Stimulated activated CD4-positive, alpha-beta T cell treated with anti-CD3 and anti-CD28 coated beads, Interleukin-12 subunit alpha, Interleukin-12 subunit beta, amount 100 ng/mL, for 24 hours (primary cell): ENCODE data around the gene PARVG.

Experiments used
- DNase-seq, 2 experiments: peaks; one replicate each; pipeline ENCODE4 v3.0.0-alpha.2; 2020; ENCODE audit warnings: low read depth in 2 of 2

PARVG gene

GRCh38 chr22:44179989-44180705, 578 bp upstream of the PARVG start:
- no peak for DNase-seq

DNA sequence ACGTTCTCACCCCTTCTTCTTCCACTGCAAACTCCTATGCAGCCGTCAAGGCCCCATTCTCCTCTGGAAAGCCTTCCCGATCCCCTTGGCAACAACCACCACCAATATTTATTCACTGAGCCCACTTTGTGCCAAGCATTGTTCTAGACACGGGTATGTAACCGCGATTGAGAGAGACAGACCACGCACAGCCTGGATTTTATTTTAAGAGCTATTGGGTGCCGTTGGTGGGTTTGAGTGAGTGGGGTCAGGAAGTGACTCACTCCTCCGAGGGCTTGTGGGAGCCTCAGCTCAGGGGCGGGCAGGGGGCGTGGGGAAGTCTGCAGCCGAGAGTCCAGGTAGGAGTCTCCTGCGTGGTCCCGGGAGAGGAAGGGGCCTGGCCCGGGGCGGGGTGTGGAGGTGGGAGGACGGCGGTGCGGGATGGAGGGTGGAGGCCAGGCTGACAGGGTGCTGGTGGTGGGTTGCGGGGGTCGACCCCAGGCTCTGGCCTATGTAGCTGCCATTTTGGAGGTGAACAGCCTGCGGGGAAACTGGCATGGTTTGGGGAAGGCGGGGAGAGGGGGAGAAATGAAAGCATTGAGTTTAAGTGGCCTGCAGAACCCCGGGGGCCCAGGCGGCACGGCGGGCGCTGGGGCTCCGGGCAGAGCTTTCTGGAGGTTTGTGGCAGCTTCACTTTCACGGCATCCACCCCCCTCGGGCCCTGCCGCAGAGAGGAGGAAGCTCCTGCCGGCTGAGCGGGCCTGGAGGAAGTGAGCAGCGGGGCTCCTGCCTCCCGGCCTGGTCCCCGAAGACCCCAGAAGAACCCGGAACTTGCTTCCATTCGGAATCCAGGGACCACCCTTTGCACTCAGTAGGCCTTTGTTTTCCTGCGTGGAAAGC, 547 bp downstream of the PARVG start:
- DNase-seq: peak in 1 of 2 experiments; percentile 45

- peak in 1 of 2 experiments; percentile 28 for DNase-seq
Observed at GRCh38 chr22:44181912-44182587, 1.3 kb downstream of the PARVG start.

- peak in 1 of 2 experiments; percentile 34 for DNase-seq
Observed at GRCh38 chr22:44182588-44183286, 2.0 kb downstream of the PARVG start.

DNA sequence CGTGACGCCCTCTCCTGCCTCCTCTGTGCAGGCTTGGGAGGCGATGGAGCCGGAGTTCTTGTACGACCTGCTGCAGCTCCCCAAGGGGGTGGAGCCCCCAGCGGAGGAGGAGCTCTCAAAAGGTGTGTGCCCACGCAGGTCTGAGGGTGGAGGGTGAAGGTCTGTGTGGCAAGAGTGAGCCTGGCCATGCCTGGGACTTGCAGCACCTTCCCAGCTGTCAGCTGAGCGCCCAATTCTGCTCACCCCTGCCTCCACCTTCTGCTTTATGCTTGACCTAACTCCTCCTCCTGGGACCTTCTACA, 2.5 kb downstream of the PARVG start:
- no peak for DNase-seq

DNA sequence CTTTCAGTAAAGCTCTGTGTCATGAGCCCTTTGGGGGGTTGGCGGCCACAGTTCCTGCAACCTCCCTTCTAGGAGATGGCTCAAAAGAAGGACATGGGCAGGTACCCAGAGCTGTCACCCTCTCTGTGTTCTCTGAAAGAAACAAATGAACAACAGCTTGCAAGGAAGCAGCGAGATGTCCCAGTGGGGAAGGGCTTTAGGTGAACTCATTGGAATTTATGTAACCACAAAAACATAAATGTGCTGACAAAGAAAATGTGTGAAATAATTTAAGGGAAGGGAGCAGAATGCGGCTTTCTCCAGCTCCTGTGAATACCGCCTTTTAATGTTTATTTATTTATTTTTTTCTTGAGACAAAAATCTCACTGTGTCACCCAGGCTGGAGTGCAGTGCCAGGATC, 3.3 kb downstream of the PARVG start:
- DNase-seq: no peak

DNA sequence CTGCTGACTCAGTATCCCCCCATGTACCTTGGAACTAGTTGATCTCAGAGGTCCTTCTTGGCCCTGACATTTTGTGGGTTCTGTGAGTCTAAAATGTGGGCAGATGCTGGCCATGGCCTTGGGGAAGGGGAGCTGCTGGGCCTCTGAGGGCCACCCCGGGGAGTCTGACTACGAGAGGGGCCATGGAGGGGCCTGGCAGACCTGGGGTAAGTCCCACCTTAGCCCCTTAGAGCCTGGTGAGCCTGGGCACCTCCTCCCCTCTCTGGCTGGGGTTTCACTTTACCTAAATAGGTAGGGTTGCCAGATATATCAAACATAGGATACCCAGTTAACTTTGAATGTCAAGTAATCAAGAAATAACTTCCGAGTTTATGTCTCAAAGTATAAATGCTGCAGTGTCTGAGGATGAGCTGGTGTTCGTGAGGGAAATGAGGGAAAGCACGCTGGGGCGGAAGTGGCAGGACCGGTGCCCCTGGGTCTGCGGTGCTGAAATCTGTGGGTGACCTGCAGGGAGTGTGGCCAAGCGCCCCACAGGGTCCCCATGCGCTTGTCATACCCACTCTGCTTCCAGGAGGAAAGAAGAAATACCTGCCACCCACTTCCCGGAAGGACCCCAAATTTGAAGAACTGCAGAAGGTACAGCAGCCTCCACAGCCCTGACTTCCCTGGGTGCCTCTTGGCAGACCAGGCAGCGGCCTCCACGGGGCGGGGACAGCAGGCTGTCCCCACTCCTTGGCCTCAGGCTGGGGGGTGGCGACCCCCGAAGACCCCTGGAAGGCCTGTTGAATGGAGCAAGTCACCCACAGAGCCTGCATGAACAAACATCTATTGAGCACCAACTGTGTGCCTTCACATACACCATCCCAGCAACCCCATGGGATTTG, 4.8 kb downstream of the PARVG start:
- no peak for DNase-seq

GRCh38 chr22:44186121-44186510, 5.4 kb downstream of the PARVG start:
- DNase-seq: no peak

DNA sequence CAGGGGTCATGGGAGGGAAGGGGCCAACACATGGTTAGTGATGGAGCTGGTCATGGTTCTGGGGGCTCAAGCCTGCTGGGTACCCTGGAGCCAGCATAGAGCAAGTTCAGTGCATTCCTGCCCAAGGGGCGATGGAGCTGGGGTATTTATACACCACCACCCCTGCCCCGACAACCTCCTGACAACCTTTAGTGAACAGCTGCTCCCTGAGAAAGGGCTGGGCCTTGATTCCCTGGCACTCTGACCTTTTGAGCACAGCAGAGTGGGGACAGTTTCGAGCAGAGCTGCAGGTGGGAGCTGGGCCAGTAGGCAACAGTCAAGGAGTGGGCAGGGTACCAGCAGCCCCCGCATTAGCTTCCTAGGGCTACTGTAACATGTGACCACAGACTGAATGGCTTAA, 6.0 kb downstream of the PARVG start:
- no peak for DNase-seq

- no peak for DNase-seq
Observed at GRCh38 chr22:44187652-44188230, 7.0 kb downstream of the PARVG start.

DNA sequence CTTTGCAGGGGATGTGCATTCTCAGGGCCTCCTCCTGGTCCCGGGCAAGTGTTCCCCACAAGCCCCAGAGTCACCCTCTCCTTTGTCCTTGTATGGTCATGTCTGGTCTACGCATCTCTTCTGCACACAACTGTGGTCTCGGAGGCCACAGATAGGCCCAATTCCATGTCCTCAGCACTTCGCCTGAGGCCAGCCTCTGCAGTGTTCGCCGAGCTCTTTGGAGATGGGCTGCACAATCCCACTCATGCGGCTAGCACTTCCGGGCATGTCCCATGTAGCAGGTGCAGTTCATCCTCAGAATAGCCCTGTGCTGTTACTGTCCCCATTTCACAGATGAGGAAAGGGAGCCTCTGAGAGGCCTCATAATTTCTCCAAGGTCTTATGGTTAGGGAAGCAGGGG, 7.6 kb downstream of the PARVG start:
- no peak for DNase-seq

DNA sequence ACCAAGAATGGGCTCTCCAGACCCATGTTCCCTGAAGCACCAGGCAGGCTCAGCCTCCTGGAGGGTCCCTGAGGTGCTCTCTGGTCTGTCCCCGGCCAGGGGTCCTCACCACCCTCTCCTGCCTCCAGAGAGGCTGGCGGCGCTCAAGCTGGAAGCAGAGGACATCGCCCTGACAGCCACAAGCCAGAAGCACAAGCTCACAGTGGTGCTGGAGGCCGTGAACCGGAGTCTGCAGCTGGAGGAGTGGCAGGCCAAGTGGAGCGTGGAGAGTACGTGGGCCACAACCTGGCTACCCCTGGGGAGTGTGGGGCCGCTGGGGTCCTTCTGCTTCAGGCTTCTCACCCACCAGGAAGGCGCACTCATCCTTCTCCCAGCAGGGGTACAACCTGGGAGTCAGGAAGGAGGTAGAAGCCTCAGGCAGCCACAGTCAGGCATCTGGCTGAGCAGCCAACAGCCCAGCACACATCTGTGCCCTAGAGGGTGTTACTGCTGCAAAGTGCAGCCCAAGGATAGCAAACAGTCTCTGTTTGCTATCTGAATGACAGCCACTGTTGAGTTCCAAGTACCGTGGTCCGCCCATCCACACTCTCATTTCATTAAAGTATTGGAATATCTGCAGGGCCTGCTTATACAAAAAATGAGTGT, 8.4 kb downstream of the PARVG start:
- DNase-seq: no peak

DNA sequence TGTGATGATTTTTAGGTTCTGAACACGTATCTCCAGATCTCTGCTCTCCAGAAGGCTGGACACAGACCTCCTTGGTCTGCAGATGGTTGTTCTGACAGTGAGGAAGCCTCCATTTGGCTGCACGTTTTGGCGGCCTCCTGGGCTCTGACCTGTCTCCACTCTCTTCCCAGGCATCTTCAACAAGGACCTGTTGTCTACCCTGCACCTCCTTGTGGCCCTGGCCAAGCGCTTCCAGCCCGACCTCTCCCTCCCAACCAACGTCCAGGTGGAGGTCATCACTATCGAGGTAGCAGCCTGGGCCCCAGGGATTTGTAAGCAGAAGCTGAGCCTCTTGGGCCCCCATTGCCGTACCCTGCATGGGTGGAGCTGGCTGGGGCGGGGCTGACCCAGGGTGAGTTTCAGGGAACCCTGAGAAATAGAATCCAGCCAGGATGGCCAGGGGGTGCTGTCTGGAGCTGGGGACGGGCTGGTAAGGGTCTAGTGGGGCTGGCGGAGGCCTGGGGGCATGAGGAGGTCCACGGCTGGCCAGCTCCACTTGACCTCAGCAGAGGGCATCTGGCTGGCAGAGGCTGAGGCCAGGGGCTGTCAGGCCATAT, 9.8 kb downstream of the PARVG start:
- DNase-seq: no peak

DNA sequence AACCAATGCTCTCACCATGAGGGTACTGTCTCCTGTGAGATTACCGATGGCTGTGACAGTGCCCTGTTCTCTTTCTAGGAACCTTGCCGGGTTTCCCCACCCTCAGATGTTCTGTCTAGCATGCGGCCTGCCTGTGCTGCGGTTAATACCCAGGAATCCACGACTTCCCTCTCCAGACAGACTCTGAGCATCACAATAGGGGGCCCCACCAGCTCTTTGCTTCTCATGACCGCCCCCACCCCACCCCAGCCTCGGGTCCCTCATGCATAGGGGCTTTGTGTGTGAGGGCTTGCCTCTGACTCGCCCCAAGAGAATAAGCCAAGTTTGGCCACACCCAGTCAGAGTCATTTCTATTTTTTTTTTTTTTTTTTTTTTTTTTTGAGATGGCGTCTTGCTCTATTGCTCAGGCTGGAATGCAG, 10.3 kb downstream of the PARVG start:
- peak in 1 of 2 experiments; percentile 19 for DNase-seq

DNA sequence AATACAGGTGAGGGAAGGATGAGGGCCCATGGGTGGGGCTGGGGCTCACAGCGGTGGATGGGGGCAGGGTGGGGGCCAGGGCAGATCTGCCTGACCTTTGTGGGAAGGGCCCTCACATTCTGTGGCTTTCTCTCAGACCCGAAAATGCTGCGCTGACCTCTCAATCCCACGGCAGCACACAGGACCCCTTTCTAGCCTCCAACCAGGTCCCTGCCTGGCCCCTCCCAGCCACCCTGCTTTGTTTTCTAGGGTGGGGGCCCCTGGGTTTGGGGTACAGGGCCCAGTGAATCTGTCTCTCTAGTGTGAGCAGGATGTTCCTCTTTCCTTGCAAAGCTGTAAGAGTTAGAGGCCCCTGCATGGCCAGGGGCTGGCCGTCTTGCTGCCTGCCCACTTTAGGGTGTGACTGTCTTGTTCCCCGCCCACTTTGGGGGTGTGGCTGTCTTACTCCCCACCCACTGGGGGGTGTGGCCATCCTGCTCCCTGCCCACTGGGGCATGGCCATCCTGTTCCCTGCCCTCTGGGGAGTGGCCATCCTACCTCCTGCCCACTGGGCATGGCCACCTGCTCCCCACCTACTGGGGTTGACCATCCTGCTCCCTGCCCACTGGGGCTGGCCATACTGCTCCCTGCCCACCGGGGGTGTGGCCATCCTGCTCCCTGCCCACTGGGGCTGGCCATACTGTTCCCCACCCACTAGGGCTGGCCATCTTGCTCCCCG, 11.5 kb downstream of the PARVG start:
- peak in 1 of 2 experiments; percentile 32 for DNase-seq

DNA sequence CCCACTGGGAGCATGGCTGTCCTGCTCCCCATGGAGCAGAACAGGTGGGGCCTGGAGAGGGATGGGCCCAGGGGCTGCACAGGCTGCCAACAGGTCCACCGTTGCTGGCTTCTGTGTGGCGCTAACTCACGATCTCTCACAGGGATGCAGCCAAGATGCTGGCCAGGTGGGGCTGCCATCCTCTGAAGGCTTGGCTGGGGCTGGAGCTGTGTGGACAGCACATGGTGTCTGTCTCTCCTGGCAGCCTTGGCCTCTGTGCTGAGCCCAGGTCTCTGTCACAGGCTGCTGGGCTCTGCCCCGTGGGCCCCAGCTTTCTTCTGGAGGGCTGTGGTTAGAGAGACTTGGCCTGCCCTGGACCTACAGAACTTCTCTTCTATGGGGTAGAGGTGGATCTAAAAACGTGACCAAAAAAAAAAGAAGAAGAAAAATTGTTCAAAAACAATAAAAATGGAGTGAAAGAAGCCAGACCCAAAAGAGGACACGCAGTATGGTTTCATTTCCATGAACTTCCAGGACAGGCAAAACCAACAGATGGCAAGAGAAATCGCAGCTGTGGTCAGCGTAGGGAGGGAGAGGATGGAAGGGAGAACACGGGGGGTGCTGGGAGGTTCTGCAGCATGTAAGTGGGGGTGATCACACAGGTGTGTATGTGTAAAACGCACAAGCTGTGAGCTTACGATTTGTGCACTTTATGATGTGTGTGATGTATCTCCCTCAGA, 12.2 kb downstream of the PARVG start:
- DNase-seq: no peak

DNA sequence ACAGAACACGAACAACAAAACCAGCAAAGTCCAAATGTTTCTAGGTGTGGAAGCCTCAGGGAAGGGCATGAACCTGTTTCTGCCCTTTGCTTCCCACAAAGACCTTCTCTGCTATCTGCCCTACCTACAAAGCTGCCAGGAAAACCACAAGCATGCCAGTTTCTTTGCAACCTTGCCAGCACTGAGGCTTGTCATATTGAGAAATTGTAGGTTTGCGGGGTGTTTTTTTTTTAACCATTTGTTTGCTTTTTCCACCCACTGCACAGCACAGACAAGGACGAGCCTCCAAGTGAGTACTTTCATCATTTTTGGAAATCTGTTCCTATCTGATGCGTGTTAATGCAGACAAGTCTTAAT, 12.8 kb downstream of the PARVG start:
- no peak for DNase-seq

DNA sequence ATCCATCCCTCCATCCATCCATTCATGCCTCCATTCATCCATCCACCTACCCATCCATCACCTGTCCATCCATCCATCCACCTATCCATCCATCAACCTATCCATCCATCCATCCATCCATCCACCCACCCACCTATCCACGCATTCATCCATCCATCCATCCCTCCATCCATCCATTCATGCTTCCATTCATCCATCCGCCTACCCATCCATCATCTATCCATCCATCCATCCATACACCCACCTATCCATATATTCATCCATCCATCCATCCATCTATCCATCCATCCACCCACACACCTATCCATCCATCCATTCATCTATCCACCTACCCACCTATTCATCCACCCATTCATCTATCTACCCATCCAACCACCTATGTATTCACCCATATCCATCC, 13.8 kb downstream of the PARVG start:
- DNase-seq: no peak
